DMS153 treated with DMSO at 0.1 percent for 48 hours (cell line): ENCODE measurements around the gene RALGPS1.
A peak's percentile ranks its signal among the peaks of the same experiment; 100 is the strongest.

Experiments used
- DNase-seq: peaks from one replicate; lab custom pipeline; 2025; ENCODE audit not compliant: unreplicated experiment; lab: John Stamatoyannopoulos, UW

RALGPS1 gene

DNA sequence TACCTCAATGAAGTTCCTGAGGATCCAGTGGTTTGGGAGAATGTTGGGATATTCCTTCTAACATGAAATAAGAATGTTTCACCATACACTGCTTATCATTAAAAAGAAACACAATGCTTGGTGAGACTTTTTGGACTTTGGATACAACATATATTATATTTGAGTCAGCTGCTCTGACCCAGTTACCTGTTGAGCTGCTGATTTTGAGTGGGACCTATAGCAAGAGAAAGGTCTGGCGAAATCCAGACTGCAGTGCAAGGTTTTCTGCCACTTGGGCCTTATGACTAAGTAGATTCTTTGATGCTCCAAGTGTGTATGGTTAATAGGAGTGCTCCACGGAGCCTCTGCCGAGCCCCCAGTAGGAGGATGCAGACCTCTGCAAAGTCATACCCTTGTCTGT lies 10.0 kb upstream of the RALGPS1 start:
- DNase-seq, result no peak

DNA sequence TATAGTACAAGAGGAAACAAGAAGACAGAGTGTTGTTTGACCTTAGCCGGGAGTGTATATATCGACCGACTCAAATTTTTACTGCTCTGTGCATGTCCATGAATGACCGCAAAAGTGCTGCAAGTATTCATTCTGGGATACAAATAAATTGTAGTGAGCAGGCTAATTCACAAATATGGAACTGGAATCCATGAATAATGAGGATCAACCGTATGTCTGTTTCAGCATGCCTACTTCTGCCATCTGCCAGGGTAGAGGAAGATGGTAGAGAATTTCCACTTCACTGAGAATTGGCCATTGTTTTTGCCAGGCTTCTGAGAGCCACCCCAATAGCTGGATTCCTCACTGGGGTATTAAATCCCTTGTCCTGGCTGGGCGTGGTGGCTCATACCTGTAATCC lies 8.5 kb upstream of the RALGPS1 start:
- no peak for DNase-seq

DNA sequence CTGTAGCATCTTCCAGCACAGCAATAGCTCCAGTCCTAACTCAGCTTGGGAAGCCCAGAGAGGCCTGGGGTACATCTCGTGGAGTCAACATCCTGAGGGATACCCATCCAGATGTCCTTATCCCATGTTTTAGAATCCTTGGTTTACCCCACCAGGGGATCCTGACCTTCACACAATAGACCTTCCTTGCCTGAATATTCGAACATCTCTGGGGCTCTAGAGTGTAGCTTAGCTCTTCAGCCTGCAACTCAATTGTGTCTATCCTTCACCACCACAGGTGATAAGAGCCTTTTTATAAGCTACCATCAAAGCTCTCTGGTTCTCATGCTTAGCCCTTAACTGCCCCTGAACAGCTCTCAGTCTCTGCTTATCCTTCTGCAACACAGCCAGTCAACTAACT lies 7.5 kb upstream of the RALGPS1 start:
- no peak for DNase-seq

DNA sequence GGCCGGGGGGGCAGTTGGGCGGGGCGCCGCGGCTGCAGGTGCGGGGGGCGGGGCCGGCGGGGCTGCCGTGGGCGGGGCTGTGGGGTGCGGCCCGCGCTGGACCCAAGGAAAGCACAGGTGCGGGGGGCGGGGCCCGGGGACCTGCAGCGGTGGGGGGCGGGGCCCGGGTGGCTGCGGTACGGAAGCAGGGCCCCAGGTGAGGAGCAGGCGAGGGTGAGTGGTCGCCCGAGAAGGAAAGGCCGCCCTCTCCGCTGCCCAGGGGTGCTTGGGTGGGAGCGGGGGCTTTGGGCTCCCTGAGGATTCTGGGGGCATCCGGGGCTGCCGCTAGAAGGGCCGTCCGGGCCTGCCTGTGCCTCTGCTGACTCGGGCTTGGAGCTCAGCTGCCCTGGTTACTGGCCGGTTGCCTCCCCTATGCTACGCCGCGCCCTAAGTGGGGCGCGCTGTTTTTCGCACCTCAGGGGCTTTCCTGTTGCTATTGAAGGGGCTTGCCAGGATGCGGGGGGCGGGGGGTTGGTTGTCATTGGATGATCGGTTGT lies 767 bp downstream of the RALGPS1 start:
- peak; percentile 60 for DNase-seq

DNA sequence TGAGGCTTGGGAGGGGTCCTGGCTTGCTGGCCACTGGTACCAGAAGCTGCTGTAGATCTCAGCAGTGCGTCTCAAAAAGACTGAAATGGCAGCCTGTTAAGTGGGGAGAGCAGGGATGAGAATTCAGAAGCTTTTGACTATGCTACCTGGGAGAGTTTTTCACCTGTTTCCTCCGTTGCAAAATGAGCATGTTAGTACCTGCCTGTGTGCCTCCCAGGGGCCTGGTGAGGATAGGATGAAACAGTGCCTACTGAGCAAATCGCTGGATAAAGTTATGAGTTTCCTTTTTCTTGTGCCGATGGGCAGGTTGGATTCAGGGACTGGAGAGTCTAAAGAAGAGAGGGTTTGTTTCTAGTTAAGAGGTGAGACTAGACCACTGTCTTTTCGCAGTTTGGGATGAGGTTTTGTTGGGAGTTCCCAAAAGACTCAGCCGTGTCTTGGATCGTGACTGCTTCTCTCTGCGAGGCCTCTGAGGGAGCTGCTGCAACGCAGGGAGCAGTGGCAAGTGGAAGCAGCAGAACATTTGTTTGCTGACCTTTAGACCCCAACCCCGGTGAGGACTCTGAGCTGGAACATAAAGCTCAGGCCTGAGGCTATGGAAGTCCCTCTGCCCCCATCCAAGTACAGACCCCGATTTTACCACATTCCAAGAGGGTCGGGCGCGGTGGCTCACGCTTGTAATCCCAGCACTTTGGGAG lies 1.4 kb downstream of the RALGPS1 start:
- no peak for DNase-seq

DNA sequence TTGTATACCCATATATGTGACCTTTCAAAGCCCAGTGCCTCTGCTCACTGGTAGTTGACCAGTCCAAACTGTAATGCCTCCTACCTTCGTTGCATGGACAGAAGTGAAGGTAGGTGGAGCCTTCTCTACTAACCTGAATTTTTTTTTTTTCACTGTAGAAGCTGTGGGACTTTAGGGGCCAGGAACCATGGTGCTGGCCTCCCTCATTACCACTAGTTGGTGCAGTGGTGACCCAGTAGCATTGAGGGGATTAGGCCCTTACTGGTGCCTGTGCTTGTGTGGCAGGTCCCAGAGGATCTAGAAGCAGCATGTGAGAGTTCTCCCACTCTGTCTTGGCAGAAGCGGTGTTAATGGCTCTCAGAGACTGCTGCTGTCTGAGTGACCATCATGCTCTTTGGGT lies 2.3 kb downstream of the RALGPS1 start:
- no peak for DNase-seq

DNA sequence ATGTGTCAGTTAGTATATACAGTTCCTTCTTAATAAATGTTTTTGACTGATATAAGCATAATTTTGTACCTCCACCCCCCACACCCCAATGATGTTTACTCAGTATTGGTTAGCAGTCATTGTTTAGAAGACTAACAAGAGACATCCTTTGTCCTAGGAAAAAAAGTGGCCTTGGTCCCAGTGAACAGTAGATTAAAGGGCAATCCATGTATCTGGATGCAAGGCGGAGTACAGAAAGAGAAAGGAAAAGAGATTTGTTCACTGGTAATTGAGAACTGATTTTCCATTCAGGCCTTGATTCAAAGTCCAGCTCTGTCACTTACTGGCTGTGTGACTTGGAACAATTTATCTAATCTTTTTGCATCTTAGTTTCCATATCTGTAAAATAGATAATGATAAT lies 4.6 kb downstream of the RALGPS1 start:
- no peak for DNase-seq

DNA sequence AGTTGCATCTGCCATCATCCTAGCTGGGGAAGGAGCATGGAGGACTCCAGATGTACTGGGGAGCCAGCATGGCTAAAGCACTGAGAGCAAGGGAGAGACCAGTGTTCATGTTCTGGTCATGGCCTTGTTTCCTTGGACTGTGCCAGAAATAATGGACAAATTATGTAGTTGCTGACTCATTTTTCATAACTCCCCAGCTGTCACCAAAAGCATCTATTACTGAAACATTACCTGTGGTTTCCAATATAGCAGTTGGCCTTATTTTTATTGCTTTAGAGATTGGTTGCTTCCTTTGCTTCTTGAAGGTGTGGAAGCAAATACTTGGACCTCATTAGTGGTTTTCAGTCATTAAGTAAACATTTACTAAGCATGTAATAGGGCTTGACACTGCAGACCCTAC lies 11.3 kb downstream of the RALGPS1 start:
- no peak for DNase-seq

DNA sequence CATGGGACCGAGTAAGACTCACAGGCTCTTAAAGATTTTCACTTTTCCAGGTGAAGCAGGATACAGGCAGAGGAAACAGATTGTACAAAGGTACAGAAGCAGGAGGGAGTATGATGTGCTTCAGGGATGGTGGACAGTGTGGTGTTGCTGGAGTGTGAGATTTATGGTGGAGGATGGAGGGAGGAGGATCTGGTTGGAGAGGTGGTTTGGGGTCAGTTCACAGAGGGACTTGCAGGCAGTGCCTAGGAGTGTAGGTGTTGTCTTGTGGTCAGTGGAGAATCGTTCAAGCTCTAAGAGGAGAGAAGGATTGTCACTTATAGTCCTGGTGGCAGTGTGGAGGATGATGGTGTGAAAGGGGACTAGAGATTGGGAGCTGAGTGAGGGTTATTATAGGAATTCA lies 11.8 kb downstream of the RALGPS1 start:
- DNase-seq, result no peak

DNA sequence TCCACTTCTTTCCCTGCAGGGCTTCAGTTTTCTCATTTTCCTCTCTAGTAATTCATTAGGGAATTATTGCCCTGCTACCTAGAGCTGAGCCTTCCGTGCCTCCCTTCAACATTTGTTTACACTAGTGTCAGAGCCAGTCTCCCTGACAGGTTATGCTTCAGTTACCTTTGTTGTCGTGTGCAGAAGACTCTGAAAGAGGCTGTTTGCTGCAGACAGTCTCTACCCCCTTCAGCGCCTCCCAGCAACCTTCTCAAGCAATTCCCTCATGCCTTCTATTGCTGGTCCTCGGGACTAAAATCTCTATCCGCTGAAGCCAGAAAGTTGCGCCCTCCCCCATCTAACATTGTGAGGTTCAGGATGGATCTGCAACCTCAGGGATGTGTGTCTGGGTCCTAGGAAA lies 12.8 kb downstream of the RALGPS1 start:
- peak; percentile 67 for DNase-seq

DNA sequence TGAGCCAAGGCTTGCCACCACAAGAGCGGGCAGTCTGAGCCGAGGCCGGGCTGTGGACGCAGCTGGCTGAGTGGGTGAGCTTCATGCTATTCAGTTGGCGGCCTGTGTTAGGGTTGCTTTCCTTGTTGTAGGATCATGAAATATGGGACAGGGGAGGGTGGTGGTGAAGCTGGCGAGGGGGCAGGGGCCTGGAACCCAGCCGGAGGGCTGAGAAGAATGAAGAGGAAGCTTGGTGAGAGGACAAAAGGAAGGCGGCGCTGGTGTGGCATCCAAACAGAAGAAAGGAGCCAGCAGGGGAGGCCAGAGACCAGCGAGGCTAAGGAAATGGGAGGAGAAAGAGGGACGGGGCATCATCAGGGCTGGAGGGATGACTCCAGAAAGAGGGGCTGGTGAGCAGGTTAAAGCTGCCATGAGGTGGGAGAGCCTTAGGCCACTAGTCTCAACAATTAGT lies 18.3 kb downstream of the RALGPS1 start:
- DNase-seq, result no peak

DNA sequence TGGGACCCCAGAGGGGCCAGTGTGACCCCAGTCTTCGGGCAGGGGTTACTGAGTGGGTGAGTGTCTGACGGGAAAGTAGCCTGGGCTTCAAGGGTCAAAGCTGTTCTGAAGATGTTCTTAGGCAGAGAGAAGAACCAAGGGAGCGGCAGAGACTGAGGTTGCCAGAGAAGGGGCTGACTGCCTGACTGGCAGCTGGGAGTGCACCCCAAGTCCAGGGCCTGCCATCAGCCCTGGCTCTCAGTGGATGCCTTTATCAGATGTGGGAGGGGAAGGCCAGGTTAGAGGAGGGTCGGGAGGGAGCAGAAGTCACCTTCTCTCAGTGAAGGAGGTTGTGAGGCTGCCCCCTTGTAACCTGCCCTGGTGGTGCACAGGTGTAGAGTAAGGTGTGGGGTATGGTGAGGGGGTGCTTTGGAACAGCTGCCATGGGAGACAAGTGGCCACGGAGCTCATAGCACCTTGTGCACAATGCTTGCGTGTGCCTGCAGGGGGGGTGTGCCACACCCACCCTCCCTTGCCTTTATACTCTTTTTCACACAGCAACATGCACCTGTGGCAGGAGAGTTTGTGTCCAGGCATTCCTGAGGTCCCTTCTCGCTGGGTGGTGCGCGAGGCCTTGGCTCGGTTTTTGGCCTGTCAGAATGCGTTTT lies 18.9 kb downstream of the RALGPS1 start:
- DNase-seq, result no peak

DNA sequence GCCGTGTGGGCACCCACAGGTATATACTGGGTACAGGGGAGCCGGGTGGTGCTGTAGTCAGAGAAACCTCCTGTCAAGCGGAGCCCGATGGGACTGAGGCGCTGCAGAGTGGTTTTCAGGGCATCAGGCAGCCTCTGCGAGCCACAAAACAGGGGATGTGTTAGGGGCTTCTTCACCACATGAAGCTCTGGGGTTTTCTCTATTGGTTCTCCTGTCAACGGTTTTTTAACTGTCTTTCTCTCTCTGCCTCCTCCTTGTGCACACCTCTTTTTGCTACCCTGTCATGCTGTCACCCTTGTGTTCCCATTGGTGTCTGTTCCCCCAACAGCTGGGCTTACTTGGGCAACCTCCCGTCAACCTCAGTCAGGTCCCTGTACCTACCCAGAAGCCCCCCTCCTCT lies 19.9 kb downstream of the RALGPS1 start:
- no peak for DNase-seq

DNA sequence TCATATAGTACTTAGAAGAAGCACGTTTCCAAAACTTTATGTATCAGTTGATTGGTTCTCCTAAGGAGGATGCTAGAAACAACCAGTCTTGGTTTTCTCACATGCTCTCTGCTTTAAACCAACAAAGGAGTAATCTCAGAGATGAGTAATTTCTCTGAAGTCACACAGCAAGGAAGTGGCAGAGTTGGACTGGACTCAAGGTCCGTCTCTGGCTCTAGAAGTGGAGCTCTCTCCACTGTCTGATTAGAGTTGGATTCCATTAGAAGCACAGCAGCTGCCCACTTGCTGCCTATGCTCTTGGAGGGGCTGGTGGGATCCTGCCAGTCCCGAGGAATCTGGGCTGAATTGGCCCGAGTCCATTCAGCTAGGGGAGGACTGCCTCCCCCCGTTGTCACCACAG lies 21.0 kb downstream of the RALGPS1 start:
- DNase-seq, result no peak

DNA sequence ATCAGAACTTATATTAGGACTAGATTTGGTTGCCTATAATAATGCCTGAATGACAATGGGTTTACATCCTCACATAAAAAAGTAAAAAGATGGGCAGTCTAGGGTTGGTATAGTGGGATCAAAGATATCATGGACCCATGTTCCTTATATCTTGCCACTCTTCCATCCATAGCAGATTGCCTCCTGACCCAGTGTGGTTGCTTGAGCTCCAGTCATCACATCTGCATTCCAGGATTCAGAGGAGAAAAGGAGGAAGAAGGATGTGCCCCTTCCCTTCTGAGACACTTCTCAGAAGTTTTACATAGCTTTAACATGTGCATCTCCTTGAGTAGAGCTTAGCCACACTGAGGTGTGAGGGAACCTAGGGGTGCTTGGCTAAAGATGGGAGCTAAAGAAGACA lies 22.9 kb downstream of the RALGPS1 start:
- no peak for DNase-seq

DNA sequence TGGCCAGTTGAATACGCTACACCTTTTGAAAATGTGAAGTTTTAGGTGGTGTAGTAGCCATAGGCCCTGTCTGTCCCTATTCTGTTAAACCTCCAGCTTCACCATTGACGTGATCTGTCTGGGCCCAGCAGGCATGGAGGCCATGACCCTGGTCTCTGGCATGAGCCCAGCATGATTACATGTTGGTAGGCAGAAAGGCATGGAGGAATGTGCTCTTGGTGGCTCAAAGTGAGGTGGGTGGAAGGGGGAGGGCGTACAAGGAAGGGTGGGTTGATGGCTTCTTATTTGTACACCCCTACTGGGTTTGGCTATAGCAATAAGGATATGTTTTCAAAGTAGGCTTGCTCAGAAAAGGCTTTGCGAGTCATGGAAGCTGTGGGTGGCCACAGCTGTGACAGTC lies 23.7 kb downstream of the RALGPS1 start:
- no peak for DNase-seq

DNA sequence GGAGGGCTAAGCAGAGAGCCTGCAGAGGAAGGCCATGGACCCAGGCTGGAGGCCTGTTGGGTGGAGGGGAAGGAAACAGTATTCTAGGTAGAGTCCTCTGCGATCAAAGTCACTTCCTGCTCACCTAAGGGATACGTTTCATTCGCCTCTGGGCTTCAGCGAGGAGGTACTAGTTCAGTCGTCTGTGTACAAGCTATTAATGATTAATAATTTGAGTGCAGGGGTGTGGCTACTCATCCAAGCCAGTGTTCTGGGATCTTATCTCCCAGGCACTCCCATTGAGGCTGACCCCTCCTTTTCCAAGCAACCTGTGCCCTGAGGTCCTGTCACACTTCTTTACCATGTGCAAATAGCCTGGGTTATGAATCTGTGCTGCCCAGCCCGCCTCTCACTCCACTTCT lies 25.2 kb downstream of the RALGPS1 start:
- DNase-seq, result no peak

DNA sequence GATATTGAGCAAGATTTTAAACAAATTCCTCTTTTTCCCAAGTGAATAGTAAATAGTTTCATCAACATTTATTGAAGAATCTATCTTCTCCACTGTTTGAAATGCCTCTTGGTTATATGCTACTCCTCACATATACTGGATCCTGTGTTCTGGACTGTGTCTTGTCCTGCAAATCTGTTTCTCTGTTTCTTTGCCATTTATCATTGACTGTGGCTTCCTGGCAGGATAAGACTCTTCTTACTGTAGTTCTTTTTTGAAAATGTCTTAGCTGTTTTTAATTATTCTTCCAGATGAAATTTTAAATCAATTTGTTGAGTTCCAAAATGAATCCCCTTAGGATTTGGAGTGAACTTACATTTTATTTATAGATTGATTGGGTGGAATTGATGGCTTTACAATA lies 27.8 kb downstream of the RALGPS1 start:
- no peak for DNase-seq

DNA sequence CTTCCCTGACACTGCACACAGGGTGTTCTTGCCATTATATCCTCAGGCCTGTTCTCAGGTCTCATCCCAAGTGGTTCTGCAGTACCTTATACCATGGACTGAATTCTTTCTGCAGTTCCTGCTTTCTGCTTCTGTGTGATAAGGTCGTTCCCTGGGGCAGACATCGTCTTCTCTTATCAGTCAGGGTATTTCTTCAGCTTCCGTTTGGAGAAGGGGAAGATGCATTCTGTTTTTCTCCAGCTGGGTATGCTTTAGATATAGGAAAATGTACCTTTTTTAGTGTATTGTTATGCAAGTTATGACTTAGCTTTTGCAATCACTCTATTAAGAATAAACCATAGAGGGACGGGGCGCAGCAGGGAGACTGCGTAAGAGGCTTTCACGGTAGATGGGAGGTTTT lies 31.1 kb downstream of the RALGPS1 start:
- no peak for DNase-seq

DNA sequence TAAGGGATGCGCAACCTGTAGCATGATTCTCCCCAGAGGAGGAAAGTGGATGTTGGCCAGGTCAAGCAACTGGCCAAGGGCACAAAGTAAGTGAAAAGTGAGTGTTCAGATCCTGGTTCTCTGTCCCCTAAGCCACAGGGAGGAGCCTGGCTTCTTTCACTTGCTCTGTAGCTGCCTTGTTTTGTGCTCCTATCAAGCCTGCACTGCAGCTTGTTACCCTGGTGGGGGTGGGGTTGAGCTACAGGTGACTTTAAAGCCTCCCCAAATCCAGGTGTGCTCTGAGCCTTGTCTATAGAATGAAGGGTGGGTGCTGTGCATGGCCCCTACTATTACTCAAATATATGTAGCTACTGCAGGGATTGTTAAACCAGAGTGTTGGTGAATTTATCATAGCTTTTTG lies 32.9 kb downstream of the RALGPS1 start:
- DNase-seq, result no peak

DNA sequence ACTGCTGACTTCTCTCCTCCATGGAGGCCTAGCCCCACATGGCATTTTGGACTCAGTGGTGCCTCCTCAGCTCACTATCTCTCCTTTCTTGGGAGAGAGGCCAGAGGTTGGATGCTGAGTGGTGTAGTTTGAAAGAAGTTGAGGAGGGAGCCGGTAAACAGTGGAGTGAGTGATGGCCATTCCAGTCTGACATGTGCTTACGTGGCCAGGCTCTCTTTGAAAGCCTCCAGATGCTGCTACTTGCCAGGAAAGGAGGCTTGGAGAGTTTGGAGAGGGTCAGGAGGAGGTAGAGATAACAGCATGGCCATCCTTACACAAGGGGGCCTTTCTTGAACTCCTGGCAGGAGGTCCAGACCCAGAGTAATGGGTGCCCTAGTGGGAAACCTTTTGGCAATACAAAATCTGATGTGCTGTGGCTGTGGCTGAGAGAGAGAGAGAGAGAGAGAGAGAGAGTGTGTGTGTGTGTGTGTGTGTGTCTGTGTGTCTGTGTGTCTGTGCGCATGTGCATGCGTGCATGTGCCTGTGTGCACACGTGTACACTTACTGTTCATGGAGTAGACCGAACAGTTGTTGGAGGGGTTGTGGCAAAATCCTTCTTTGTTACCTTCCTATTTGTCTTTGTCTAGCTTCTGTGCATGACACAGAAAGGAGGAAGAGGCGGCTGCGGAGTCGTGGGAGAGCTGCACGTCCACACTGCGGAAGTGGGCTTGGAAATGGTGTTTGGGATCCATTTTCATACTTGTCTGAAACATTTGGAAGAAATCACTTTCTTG lies 37.8 kb downstream of the RALGPS1 start:
- DNase-seq, result no peak
